MM.1S (cell line): ENCODE data around the gene CLTCL1.

Source experiments
- EZH2phosphoT487 ChIP-seq: fragments of 300-600 bp; sonication (generic); IDR thresholded peaks from 2 replicates; pipeline ENCODE4 v1.6.1; 2018; ENCODE audit warnings: antibody characterized with exemption, low read length
- TF ChIP-seq, protein P1 (sequence below): fragments of 300-600 bp; sonication (generic); IDR thresholded peaks from 2 replicates; pipeline ENCODE4 v1.5.1; 2016; ENCODE audit warnings: antibody characterized with exemption, low read length, mixed read lengths

DNA sequence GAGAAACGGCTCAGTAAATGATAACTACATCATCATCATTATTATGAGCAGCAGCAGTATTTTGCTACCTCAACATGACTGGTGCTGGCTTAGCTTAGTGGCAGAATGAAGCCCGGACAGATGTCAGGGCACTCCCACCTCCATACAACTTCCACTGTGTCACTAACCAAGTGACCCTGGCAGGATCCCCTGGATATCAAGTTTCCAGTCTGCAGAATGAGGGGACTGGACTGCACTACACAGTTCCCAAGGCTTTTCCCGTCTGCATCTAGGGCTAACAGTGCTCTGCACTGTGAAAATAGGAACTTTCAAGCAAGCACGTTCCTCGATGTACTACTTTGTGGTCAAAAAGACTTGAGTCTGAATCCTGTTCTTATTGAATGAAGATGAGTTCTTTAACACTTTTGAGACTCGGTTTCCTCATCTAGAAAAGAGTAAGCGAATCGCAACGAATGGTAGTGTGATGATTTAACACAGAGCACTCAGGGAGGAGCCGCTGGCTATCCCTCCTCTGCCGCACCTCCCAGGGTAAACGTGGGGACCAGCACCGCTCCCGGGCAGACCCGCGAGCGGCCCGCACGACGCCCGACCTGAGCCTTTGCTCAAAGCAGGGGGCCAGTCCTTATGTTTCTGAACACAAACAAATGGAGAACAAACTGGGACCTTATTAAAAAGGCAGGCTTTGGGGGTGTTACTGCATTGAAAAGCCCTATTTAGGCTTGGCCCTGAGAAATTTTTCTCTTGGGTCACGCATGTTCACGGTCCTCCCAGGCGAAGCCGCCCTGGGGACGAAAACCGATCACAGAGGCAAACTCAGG lies 910 bp downstream of the CLTCL1 start:
- TF ChIP-seq, protein P1, sequence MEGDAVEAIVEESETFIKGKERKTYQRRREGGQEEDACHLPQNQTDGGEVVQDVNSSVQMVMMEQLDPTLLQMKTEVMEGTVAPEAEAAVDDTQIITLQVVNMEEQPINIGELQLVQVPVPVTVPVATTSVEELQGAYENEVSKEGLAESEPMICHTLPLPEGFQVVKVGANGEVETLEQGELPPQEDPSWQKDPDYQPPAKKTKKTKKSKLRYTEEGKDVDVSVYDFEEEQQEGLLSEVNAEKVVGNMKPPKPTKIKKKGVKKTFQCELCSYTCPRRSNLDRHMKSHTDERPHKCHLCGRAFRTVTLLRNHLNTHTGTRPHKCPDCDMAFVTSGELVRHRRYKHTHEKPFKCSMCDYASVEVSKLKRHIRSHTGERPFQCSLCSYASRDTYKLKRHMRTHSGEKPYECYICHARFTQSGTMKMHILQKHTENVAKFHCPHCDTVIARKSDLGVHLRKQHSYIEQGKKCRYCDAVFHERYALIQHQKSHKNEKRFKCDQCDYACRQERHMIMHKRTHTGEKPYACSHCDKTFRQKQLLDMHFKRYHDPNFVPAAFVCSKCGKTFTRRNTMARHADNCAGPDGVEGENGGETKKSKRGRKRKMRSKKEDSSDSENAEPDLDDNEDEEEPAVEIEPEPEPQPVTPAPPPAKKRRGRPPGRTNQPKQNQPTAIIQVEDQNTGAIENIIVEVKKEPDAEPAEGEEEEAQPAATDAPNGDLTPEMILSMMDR = no peak
- TF ChIP-seq EZH2phosphoT487 = 0 out of 2 replicates have a peak, but pooled peaks have one; percentile 39
